ENCODE results near the gene TXNDC2.
A peak's percentile ranks its signal among the peaks of the same experiment; 100 is the strongest.

Gene TXNDC2

DNA sequence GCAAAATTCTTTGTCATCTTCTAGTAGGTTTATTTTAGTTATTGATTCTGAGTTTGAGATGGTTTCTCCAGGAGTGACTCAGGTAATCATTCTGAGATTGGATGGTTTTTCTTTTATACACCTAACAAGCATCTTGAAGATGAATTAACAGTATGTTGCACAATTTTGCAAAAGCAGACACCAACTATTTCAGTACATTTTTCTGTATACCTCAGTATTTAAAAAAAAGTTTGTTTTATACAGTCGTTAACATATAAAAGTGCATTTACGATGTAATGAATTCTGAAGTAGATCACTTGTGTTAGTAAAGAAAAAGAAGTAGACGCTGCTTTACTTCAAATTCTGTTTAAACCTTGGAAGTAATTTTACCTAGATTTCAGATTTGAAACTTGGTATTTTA is 31.0 kb downstream of the TXNDC2 start:
- DNase-seq (ENCODE audit: low spot score in 2 of 2) (no peak), ATAC-seq (ENCODE audit: low read depth) (no peak)
- Mint-ChIP-seq H3K27ac (no peak overlapping the region), H3K4me3 (no peak overlapping the region), H3K27me3 (no peaks in the 10 kb centered on the region), H3K4me1 (peaks cover 19% of the 10 kb centered on the region), H3K36me3 (no peaks in the 10 kb centered on the region), H3K9me3 (no peaks in the 10 kb centered on the region)

DNA sequence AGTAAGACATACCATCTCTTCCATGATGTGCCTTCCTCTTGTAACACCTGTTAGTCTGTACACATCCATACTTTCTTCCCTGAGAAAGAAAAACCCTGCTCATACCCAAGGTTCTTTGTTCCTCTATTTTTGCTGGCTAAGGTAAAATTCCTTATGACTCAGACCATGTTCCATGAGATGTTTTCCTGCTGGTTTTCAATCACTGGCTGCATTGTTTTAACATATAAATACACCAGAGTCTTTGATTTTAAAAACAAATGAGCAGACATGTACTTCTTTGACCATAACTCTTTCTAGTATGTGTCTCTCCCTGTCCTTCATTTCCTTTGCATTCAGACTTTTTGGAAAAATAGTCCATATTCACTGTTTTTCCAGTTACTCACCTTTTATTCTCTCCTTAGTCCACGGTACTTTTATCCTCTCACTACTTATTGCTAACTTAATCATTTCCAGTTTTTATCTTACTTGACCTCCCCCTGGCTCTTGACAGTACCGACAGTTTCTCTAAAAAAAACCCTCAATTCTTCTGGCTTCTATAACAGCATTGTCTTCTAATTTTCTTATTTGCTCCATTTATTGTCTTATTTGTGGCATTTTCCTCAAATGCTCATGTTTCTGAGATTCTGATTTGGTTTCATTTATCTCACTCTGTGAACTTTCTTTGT is 32.4 kb downstream of the TXNDC2 start:
- H3K9me3 Mint-ChIP-seq = no peaks in the 10 kb centered on the region
- DNase-seq (ENCODE audit: low spot score in 2 of 2) (no peak), ATAC-seq (ENCODE audit: low read depth) (no peak)
- peaks cover 22% of the 10 kb centered on the region for H3K4me1 Mint-ChIP-seq
- no peak overlapping the region for H3K27ac Mint-ChIP-seq
- H3K4me3 Mint-ChIP-seq = no peak overlapping the region
- H3K27me3 Mint-ChIP-seq = no peaks in the 10 kb centered on the region
- no peaks in the 10 kb centered on the region for H3K36me3 Mint-ChIP-seq

DNA sequence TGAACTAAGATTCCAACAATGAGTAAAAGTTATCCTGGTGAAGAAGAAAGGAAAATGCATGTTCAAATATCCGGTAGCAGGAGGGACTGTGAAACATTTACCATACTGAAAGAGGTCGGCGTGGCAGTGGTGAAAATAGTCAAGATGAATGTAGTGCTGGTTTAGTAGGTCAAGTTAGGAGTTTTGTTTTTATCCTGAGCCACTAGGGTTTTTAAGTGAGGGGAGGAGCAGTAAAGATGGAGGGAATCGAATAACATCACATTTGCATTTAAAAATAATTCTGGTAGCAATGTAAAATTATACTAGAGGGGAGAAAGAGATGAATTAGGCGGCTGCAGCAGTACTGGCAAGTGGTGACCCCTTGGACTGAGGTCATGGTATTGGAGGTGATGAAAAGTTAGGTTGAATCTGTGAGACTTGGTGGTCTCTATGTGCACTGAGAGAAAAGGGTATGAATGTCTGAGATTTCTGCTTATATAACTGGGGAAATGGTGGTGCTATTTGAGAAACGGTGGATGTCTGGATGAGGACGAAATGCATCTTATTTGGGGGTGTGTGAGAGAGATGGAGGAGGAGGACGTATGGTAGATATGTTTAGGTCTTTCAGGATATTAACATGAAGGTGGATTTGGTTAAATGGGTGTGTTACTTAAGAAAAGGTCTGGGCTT is 33.9 kb downstream of the TXNDC2 start:
- Mint-ChIP-seq H3K9me3 (no peaks in the 10 kb centered on the region), H3K27ac (no peak overlapping the region), H3K27me3 (no peaks in the 10 kb centered on the region), H3K4me3 (no peak overlapping the region), H3K36me3 (no peaks in the 10 kb centered on the region), H3K4me1 (peaks cover 27% of the 10 kb centered on the region)
- DNase-seq (ENCODE audit: low spot score in 2 of 2) (no peak), ATAC-seq (ENCODE audit: low read depth) (no peak)

DNA sequence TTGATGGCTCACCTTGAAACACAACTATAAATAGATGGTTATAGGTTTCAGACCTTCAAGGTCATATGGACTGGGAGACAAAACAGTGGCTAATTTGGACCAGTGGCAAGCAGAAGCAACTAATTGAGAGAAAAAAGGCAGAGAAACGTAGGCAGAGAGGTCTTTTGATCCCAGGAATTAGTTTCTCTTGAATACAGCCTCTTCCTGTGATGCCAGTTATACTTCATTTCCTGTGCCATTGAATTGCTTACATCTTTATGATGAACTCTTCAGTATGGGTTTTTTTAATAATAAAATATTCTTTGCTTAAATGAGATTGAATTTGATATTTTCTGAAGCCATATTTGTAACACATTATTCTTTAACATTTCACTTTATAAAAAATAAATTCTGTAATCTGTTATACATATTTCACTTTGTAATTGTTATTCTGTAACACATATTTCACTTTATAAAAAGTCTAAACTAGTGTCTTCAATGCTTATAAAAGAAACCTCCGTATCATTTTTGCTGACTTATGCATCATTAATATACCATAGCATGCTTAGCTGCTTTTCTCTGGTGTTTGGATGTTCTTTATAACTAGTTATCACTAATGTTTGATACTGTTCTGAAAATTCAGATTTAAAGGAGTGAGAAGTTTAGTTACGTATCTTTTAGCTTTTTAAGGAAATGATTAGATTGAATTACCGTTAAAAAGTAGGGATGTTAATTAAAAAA is 37.0 kb downstream of the TXNDC2 start:
- no peaks in the 10 kb centered on the region for H3K36me3 Mint-ChIP-seq
- no peak overlapping the region for H3K4me3 Mint-ChIP-seq
- no peaks in the 10 kb centered on the region for H3K9me3 Mint-ChIP-seq
- H3K4me1 Mint-ChIP-seq = peaks cover 26% of the 10 kb centered on the region
- no peak for DNase-seq (ENCODE audit: low spot score in 2 of 2)
- no peak for ATAC-seq (ENCODE audit: low read depth)
- no peaks in the 10 kb centered on the region for H3K27me3 Mint-ChIP-seq
- H3K27ac Mint-ChIP-seq = no peak overlapping the region

DNA sequence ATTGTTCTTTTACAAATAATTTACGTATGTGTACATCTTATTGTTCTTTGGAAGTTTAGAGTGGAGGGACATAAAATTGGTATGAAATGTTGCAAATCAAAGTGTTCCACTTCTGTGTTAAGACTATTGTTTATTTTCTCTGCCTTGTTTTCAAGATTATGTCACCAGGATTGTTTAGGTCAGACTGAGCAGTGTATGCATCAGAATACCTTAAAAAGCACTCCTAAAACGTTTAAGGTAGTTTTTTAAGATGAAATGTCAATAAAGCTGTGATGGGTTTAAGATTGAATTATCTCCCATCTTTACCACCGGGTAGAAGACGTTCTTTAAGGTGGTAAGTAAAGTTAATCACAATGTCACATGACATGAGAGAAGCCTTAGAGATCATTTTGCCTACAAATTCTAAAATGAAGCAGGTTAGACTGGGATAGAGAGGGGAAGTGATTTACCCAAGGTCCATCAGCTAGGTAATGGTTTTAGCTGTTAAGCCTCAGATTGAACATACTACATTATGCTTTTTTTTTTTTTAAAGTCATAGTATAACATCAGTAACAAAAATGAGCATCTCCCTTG is 38.7 kb downstream of the TXNDC2 start:
- H3K27ac Mint-ChIP-seq = no peak overlapping the region
- H3K4me1 Mint-ChIP-seq = peaks cover 34% of the 10 kb centered on the region
- DNase-seq (ENCODE audit: low spot score in 2 of 2) (no peak), ATAC-seq (ENCODE audit: low read depth) (no peak)
- H3K36me3 Mint-ChIP-seq = no peaks in the 10 kb centered on the region
- no peaks in the 10 kb centered on the region for H3K27me3 Mint-ChIP-seq
- H3K4me3 Mint-ChIP-seq = no peak overlapping the region
- no peaks in the 10 kb centered on the region for H3K9me3 Mint-ChIP-seq

GRCh38 chr18:9925369-9925768 is 39.6 kb downstream of the TXNDC2 start:
- Mint-ChIP-seq H3K36me3 (no peaks in the 10 kb centered on the region), H3K27me3 (no peaks in the 10 kb centered on the region), H3K27ac (no peak overlapping the region), H3K4me3 (no peak overlapping the region), H3K9me3 (no peaks in the 10 kb centered on the region), H3K4me1 (peaks cover 35% of the 10 kb centered on the region)
- ATAC-seq (ENCODE audit: low read depth) = no peak
- no peak for DNase-seq (ENCODE audit: low spot score in 2 of 2)

DNA sequence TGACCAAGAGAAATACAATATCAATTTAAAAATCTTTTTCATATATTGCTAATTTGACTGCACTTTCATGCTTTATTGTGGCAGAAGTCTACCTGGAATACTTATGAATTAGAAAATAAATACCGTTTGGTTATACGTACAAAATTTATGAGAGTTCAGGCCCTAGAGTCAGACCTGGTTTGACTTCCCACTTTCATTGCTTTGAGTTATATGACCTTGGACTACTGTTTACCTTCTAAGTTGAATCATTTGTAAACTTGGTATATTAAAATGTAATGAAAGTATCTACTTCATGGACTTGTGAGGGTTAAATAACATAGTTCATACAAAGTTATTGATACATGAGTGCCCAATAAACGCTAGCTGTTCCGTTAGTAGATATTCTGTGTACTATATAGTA is 40.0 kb downstream of the TXNDC2 start:
- ATAC-seq (ENCODE audit: low read depth) = no peak
- no peaks in the 10 kb centered on the region for H3K9me3 Mint-ChIP-seq
- no peaks in the 10 kb centered on the region for H3K36me3 Mint-ChIP-seq
- no peaks in the 10 kb centered on the region for H3K27me3 Mint-ChIP-seq
- H3K27ac Mint-ChIP-seq = no peak overlapping the region
- peaks cover 36% of the 10 kb centered on the region for H3K4me1 Mint-ChIP-seq
- DNase-seq (ENCODE audit: low spot score in 2 of 2) = no peak
- no peak overlapping the region for H3K4me3 Mint-ChIP-seq

DNA sequence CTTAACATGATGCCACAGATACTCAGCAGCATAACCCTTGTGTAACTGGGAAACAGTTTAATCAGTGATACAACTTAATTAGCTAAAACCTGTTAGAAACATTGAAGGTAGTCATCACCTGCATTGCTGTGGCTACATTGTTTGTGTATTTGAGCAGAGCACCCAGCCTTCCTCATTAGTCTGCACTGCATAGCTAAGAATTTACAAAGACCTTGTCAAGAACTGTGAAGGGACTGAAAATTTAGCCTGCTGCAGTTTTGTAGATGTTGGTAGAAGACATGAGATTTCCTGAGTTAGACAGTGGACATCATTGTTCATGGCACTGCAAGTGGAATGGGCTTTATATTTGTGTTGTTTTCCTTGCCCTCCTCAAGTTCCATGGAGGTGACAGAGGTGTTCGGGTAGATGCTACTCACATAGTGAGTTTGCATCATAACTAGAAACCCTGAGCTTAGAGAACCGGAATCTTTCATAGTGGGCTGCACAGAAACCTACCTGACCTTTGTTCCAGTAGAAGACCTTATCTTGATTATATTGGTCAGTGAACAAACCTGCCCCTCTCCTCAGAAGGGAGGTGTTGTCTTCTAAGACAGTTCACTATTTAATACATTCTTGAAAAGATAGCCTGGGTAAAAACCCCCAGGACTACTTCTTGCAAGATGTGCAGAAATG is 40.6 kb downstream of the TXNDC2 start:
- Mint-ChIP-seq H3K4me1 (peaks cover 36% of the 10 kb centered on the region), H3K27me3 (no peaks in the 10 kb centered on the region), H3K9me3 (no peaks in the 10 kb centered on the region), H3K27ac (no peak overlapping the region), H3K36me3 (no peaks in the 10 kb centered on the region), H3K4me3 (no peak overlapping the region)
- ATAC-seq (ENCODE audit: low read depth) (no peak), DNase-seq (ENCODE audit: low spot score in 2 of 2) (no peak)

GRCh38 chr18:9926977-9927376 is 41.2 kb downstream of the TXNDC2 start:
- Mint-ChIP-seq H3K27me3 (no peaks in the 10 kb centered on the region), H3K36me3 (no peaks in the 10 kb centered on the region), H3K27ac (peak overlapping the region; percentile 66), H3K4me1 (peaks cover 34% of the 10 kb centered on the region), H3K9me3 (no peaks in the 10 kb centered on the region), H3K4me3 (no peak overlapping the region)
- ATAC-seq (ENCODE audit: low read depth) (no peak), DNase-seq (ENCODE audit: low spot score in 2 of 2) (no peak)

DNA sequence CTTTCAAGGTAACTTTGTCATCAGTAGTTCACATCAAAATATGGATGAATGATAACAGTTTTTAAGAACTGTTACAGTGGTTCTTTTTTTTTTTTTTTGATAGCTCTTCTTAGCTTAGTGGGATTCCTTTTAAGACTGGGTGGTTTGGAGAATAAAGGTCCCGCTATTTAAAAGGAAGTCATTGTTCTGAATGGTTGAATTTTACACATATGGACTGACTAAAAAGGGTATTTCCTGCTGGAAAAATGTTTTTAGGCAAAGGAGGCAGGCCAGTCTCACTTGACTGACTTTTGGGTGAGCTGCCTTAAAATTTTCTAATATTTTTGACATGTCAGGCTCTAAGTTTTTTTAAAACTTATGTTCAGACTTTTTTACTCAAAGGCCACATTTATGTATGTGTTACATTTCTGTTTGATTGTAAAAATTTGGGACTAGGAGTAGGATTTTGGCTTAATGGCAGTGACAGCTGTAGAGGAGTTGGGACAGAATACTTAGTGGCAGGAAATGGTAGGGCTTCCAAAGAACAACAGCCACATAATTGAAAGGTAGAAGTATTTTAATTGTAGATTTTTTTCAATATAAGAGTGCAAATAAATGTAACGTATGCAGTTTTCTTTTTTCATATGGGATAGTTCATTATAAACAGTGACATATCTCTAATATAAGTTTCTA is 41.8 kb downstream of the TXNDC2 start:
- Mint-ChIP-seq H3K36me3 (peaks cover 3% of the 10 kb centered on the region), H3K27me3 (no peaks in the 10 kb centered on the region), H3K4me1 (peaks cover 34% of the 10 kb centered on the region), H3K9me3 (no peaks in the 10 kb centered on the region), H3K4me3 (peak overlapping the region; percentile 33), H3K27ac (peak overlapping the region; percentile 66)
- ATAC-seq (ENCODE audit: low read depth) (peak; percentile 29), DNase-seq (ENCODE audit: low spot score in 2 of 2) (no peak)

GRCh38 chr18:9928646-9929259 is 43.0 kb downstream of the TXNDC2 start:
- H3K36me3 Mint-ChIP-seq = peaks cover 9% of the 10 kb centered on the region
- no peak overlapping the region for H3K27ac Mint-ChIP-seq
- no peak overlapping the region for H3K4me3 Mint-ChIP-seq
- H3K27me3 Mint-ChIP-seq = no peaks in the 10 kb centered on the region
- H3K4me1 Mint-ChIP-seq = peaks cover 31% of the 10 kb centered on the region
- no peaks in the 10 kb centered on the region for H3K9me3 Mint-ChIP-seq
- ATAC-seq (ENCODE audit: low read depth) (no peak), DNase-seq (ENCODE audit: low spot score in 2 of 2) (no peak)

- ATAC-seq (ENCODE audit: low read depth) (no peak), DNase-seq (ENCODE audit: low spot score in 2 of 2) (no peak)
- no peak overlapping the region for H3K4me3 Mint-ChIP-seq
- H3K4me1 Mint-ChIP-seq = peaks cover 26% of the 10 kb centered on the region
- H3K9me3 Mint-ChIP-seq = no peaks in the 10 kb centered on the region
- H3K27ac Mint-ChIP-seq = no peak overlapping the region
- H3K27me3 Mint-ChIP-seq = no peaks in the 10 kb centered on the region
- peaks cover 14% of the 10 kb centered on the region for H3K36me3 Mint-ChIP-seq
These were observed 44.6 kb downstream of the TXNDC2 start for GRCh38 chr18:9930299-9930884.

DNA sequence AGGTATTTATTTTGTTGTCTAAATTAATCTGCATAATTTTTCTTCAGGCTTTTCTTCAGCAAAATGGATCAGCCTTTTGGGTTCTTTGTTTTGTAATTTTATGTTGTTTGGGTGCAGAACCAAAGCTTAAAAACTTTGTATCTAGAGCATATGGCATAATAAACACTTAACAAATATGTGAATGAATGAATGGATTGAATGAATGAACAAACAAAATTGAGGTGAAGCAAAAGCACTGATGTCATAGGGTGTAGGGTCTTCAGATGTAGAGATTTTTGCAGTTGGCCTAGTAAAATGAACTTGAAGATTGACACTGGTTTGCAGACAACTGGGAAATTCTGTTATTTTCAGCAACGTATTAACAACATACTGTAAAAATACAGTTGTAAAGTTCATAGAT is 45.4 kb downstream of the TXNDC2 start:
- Mint-ChIP-seq H3K27ac (no peak overlapping the region), H3K4me3 (no peak overlapping the region), H3K27me3 (no peaks in the 10 kb centered on the region)

More for the DNA sequence above, 45.4 kb downstream of the TXNDC2 start:
- ATAC-seq (ENCODE audit: low read depth) (no peak), DNase-seq (ENCODE audit: low spot score in 2 of 2) (no peak)
- peaks cover 24% of the 10 kb centered on the region for H3K4me1 Mint-ChIP-seq
- no peaks in the 10 kb centered on the region for H3K9me3 Mint-ChIP-seq
- peaks cover 14% of the 10 kb centered on the region for H3K36me3 Mint-ChIP-seq

All from memory B cell (primary cell).